GM18520 (cell line): Measurements from ENCODE around the gene NTPCR.
"Not testable (repeated sequence)": the region's sequence is repeated elsewhere in the genome, so short reads cannot be mapped to it uniquely, and the experiment has no call there.

ENCODE experiments used
- ATAC-seq: cut with Tn5 transposase; IDR thresholded peaks from one replicate; pipeline ENCODE4 v1.9.1; 2021; ENCODE audit not compliant: unreplicated experiment

The NTPCR gene

DNA sequence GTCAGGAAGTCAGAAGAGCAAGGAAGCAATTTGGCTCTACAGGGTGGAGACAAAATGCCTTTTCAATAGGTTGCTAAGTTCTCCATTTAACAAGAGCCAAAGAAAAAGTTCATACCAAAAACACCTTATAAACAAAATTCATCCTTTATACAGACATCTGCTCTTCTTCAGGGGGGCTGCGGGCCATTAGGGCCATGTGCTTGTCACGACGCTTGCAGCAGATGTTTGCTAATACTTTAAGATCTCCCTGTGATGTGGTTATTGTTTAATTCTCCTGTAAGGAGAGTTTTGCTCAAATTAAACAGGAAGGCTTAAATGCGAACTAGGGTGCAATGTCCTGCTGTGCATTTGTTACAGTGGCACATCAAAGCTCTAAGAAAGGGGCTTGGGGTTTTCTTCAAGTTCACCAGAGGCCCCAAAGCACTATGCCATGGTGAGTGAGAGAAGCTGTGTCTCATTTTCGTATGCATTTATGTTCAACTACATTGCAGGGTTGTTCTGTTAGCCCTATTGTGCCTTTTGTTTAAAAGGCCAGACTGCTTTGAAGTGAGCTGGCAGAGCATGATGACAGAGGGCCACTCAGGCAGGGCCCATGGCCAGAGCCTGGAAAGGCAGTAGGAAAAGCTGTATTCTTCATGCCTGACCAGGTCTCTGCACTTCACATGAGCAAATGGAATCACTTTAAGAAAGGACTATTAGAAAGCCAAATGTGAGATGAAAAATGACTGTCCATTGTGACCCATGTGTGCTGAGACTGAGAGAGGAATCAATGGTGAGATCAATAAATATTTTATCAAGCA is 24.8 kb upstream of the NTPCR start:
- no peak for ATAC-seq

DNA sequence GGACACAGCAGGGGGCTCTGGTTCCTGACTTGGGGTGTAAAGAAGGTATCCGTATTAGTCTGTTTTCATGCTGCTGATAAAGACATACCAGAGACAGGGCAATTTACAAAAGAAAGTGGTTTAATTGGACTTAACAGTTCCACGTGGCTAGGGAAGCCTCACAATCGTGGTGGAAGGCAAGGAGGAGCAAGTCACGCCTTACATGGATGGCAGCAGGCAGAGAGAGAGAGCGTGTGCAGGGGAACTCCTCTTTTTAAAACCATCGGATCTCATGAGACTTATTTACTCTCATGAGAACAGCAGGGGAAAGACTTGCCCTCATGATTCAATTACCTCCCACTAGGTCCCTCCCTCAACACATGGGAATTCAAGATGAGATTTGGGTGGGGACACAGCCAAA is 23.2 kb upstream of the NTPCR start:
- ATAC-seq, result not testable (repeated sequence)

DNA sequence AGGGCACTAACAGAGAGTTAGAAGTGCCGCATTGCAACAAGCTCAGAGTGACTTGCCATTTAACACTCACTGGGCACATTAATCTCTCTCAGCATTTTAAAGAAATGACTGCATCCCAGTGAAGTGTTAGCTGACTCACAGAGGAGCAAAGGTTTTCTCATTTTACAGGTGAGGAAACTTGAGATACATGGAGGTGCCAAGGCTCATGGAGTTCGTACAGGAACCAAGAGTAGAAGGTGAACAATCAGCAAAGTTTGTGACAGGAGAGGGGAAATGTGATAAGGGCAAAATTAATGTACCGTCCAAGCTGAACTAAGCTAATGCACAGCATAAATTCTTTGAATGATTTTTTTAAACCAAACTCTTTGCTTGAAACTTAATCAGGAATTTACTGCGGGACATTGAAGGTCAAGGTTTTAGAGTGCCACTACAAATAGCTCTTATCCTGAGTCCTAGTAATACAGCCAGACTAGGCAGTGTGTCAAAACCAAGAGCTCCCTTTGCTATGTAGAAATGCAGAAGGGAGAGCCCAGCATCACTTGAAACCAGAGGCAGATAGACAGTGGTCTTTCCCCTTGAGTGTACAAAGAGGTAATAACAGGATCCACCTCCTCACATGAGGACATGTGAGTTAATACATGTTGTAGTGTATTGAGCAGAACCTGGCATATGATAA is 22.4 kb upstream of the NTPCR start:
- no peak for ATAC-seq

- no peak for ATAC-seq
These were observed 17.7 kb upstream of the NTPCR start for GRCh38 chr1:232932486-232933425.

- no peak for ATAC-seq
These were observed 13.5 kb upstream of the NTPCR start for GRCh38 chr1:232936941-232937340.

GRCh38 chr1:232937741-232938375 is 12.6 kb upstream of the NTPCR start:
- ATAC-seq, result no peak

- no peak for ATAC-seq
These were observed 11.5 kb upstream of the NTPCR start for GRCh38 chr1:232938926-232939325.

GRCh38 chr1:232939748-232940147 is 10.7 kb upstream of the NTPCR start:
- ATAC-seq, result no peak

DNA sequence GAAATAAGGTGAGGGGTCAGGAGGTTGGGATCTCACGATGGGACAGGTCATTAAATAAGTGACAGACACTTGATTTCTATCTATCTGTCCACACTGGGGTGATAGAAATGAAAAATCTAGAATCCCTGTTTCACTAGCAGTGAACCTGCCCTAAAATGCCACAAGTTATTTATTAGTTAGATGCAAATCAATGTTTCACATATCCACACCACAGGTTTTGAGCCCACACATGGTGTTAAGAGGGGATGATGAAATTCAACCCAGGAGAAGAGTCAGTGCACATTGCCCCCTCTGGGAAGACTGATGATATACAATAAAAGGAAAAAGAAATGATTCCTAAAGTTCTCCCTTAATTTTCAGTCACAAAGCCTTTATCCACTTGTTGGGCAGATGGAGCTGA is 10.1 kb upstream of the NTPCR start:
- ATAC-seq, result no peak

DNA sequence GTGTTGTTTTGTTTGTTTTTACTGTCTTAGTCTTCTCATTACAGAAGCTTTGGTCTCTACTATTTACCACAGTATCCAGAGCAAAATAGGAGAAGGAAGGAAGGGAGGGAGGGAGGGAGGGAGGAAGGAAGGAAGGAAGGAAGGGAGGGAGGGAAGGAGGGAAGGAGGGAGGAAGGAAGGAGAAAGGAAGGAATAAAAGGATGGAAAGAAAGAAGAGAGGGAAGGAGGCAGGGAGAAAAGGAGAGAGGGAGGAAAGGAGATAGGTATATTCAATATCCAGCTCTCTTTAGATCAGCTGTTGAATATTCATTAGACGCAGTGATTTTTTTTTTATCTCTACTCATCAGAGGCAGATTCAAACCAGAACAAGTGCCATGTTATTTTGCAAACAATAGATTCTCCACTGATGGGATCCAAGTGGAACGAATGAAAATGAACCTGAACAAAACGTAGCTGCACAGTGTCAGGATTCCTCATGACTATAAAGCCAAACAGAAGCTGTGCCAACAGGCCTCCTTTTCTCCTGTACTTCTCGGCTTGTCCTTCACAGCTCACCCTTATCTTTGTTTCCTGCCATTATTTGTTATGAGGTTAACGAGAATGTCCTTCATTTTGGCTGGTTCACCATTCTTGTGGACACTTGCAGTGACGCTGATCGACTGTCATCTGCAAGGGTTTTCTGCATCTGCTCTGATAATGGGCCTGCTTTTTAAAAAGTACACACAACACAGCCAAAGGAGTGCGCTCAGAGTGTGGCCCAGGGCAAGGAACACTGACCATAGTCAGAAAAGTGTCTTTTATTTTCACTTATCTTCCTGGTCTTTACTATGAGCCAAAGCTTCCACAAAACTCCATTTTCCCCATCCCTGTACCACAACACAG is 7.8 kb upstream of the NTPCR start:
- no peak for ATAC-seq

- ATAC-seq, result no peak
These were observed 6.6 kb upstream of the NTPCR start for GRCh38 chr1:232943679-232944252.

DNA sequence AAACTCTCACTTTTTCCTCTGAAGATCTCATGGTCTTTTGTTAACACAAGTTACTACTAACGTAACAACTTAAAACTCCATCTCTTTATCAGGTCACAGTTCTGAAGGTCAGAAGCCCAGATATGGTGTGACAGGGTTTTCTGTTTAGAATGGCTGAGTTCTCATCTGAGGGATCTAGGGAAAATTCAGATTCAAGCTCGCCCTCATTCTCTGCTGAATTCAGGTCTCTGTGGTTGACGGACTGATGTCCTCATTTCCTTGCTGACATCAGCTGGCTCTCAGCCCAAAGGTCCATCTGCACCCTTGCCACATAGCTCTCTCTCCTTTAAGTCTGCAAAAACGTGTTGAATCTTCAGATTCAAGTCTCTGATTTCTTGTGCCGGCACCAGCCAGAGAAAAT is 6.1 kb upstream of the NTPCR start:
- no peak for ATAC-seq

GRCh38 chr1:232949636-232950196 is 695 bp upstream of the NTPCR start:
- no peak for ATAC-seq

- no peak for ATAC-seq
These were observed 769 bp downstream of the NTPCR start for GRCh38 chr1:232951180-232951579.

GRCh38 chr1:232951605-232952004 is 1.2 kb downstream of the NTPCR start:
- ATAC-seq, result no peak

GRCh38 chr1:232952514-232953499 is 2.4 kb downstream of the NTPCR start:
- ATAC-seq, result no peak

DNA sequence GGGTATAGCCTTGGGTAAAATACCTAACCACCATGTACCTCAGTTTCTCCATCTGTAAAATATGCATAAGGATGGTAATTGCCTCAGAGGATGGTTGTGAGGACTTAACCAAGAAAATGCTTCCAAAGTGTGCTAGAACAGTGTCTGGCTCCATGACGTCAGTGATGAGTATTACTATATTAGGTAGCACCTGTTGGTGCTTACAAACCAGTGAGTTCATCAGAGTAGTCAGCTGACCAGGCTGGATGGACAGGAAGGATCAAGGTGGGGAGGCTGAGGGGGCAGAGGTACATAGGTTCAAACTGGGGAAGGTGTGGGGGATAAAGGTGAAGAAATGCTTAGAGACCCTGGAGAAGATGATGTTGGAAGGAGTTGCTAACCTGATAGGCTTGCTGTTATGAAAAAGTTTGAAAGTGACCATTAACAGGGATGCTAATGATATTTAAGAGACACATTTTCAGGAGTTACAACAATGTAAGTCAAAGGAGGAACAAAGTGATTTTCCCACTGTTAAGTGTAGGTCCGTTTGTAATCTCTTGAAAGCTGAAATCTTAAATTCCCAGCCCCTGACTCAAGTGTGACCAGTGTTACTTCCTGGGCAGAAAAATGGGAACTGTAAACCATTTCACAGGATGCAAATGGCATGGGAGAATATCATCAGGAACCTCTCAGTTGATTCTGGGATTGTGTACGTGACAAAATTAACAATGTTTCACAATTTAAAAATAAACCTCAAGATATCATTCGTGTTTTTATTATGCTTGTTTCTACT is 4.4 kb downstream of the NTPCR start:
- ATAC-seq, result no peak
